Measurements from ENCODE around the gene TBPL1. TPM values are rescaled to one million over a fixed set of nuclear protein-coding genes. Genes with fewer than 3 reads are reported as not detected.
"Not testable (repeated sequence)": the region's sequence is repeated elsewhere in the genome, so short reads cannot be mapped to it uniquely, and the experiment has no call there.

Gene TBPL1
- total and polyA plus RNA-seq, 8 donors, result 6.5 to 20.6 (median 10.1) TPM

- ATAC-seq (peak; percentile 89 to 95 (median 92)), DNase-seq (no peak), FAIRE-seq (no peak)
- intact Hi-C loops (cut with DNase I), result loop anchor here in 1 of 3 donors (10.0 kb wide), 1 partner anchor 87 kb away; no protein-coding TSS in a partner anchor
- H3K36me3 ChIP-seq, result peaks cover 0 to 7% (median 0%) of the 10 kb centered on the region in 3 donors
- 19 to 28% methylated on average over 2 of the region's 2 CpGs for WGBS, 2 donors
- TF ChIP-seq CTCF (IDR thresholded peaks at IDR 0.05), result no peak
- no peak overlapping the region for H3K4me3 ChIP-seq
- H3K27ac ChIP-seq, result no peak overlapping the region
- H3K4me1 ChIP-seq, result peaks cover 6 to 13% (median 11%) of the 10 kb centered on the region in 3 donors
- H3K27me3 ChIP-seq, result no peaks in the 10 kb centered on the region
- no peaks in the 10 kb centered on the region for H3K9me3 ChIP-seq
Observed at GRCh38 chr6:133977983-133978895, 25.2 kb downstream of the TBPL1 start.

- Histone ChIP-seq H3K36me3 (peaks cover 0 to 8% (median 0%) of the 10 kb centered on the region in 3 donors), H3K4me1 (peaks cover 3 to 13% (median 11%) of the 10 kb centered on the region in 3 donors), H3K4me3 (no peak overlapping the region), H3K27me3 (no peaks in the 10 kb centered on the region), H3K9me3 (no peaks in the 10 kb centered on the region), H3K27ac (no peak overlapping the region)
- FAIRE-seq, result no peak
- intact Hi-C loops (cut with DNase I), result loop anchor here in 1 of 3 donors (10.0 kb wide), 1 partner anchor 86 kb away; no protein-coding TSS in a partner anchor
- no peak for TF ChIP-seq CTCF (IDR thresholded peaks at IDR 0.05)
- WGBS, 2 donors, result 26 to 31% methylated on average over 2 of the region's 2 CpGs
- DNase-seq, result no peak
- ATAC-seq, result peak in 1 of 4 donors; percentile 15
Observed at GRCh38 chr6:133978896-133979240, 25.8 kb downstream of the TBPL1 start.

GRCh38 chr6:133979269-133979963 is 26.4 kb downstream of the TBPL1 start:
- not testable (repeated sequence) for DNase-seq, H3K9me3 ChIP-seq, H3K4me3 ChIP-seq, H3K27ac ChIP-seq, ATAC-seq, FAIRE-seq, H3K27me3 ChIP-seq
- H3K4me1 ChIP-seq, result peaks cover 3 to 13% (median 11%) of the 10 kb centered on the region in 3 donors
- intact Hi-C loops (cut with DNase I), result loop anchor here in 1 of 3 donors (10.0 kb wide), 1 partner anchor 85 kb away; no protein-coding TSS in a partner anchor
- 81 to 84% methylated on average over 7 of the region's 7 CpGs for WGBS, 2 donors
- peaks cover 0 to 13% (median 0%) of the 10 kb centered on the region in 3 donors for H3K36me3 ChIP-seq

DNA sequence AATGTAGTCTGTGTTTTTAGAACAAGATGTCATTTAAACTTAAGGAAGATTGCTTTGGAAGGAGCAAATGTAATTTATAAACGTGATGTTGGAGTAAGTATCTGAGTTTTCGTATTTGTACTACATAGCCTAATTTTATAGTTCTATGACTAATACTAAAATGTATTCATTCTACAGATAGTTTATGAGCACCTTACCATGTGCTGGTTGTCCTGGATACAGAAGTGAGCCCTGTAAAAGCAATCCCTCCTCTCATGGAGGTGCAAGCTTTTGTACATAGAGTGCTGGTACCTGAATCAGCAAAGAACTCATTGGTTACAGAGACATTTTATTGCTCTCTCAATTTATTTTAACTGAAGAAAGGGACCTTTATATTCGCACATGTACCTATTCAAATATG is 27.1 kb downstream of the TBPL1 start:
- peaks cover 0 to 18% (median 0%) of the 10 kb centered on the region in 3 donors for H3K36me3 ChIP-seq
- 89 to 97% methylated on average over 3 of the region's 3 CpGs for WGBS, 2 donors

More for the DNA sequence above, 27.1 kb downstream of the TBPL1 start:
- ATAC-seq, result no peak
- FAIRE-seq, result no peak
- Histone ChIP-seq H3K4me3 (no peak overlapping the region), H3K9me3 (no peaks in the 10 kb centered on the region), H3K4me1 (peaks cover 3 to 13% (median 11%) of the 10 kb centered on the region in 3 donors), H3K27me3 (no peaks in the 10 kb centered on the region), H3K27ac (no peak overlapping the region)
- DNase-seq, result no peak
- no peak for TF ChIP-seq CTCF (IDR thresholded peaks at IDR 0.05)
- intact Hi-C loops (cut with DNase I), result no loop called here
